KMS-11 (cell line): ENCODE measurements around the gene TMEM200B.

ENCODE experiments used
- H2AFZ ChIP-seq: fragments of 200-600 bp; sonication (generic); 2 replicates; pipeline ENCODE4 v1.6.1; 2016; ENCODE audit warnings: antibody characterized with exemption, mixed run types, low read depth
- H3K27ac ChIP-seq: fragments of 200-600 bp; sonication (generic); 2 replicates; pipeline ENCODE4 v1.6.1; 2016; ENCODE audit warnings: mild to moderate bottlenecking, mixed run types
- H3K27me3 ChIP-seq: fragments of 200-600 bp; sonication (generic); 2 replicates; pipeline ENCODE4 v1.6.1; 2017; ENCODE audit warnings: mild to moderate bottlenecking, low read depth, mixed run types, moderate library complexity; ENCODE audit not compliant: insufficient read depth
- H3K36me3 ChIP-seq: fragments of 200-600 bp; sonication (generic); 2 replicates; pipeline ENCODE4 v1.6.1; 2017; ENCODE audit warnings: mild to moderate bottlenecking, mixed run types; ENCODE audit not compliant: insufficient read depth
- H3K4me1 ChIP-seq: fragments of 200-600 bp; sonication (generic); 2 replicates; pipeline ENCODE4 v1.6.1; 2016; ENCODE audit warnings: mild to moderate bottlenecking, low read depth, mixed run types; ENCODE audit not compliant: poor library complexity, severe bottlenecking
- H3K4me2 ChIP-seq: fragments of 200-600 bp; sonication (generic); 2 replicates; pipeline ENCODE4 v1.7.0; 2016; ENCODE audit warnings: mild to moderate bottlenecking, mixed run types
- H3K4me3 ChIP-seq: fragments of 200-600 bp; sonication (generic); IDR thresholded peaks from 2 replicates; pipeline ENCODE4 v1.6.1; 2017; ENCODE audit warnings: low read depth, low read length, mixed read lengths; ENCODE audit not compliant: insufficient read depth
- H3K79me2 ChIP-seq: fragments of 200-600 bp; sonication (generic); 2 replicates; pipeline ENCODE4 v1.6.1; 2016; ENCODE audit warnings: low read depth, mixed run types; ENCODE audit not compliant: insufficient read depth
- H3K9ac ChIP-seq: fragments of 200-600 bp; sonication (generic); 2 replicates; pipeline ENCODE4 v1.6.1; 2016; ENCODE audit warnings: mild to moderate bottlenecking, mixed run types
- H4K20me1 ChIP-seq: fragments of 200-600 bp; sonication (generic); 2 replicates; pipeline ENCODE4 v1.6.1; 2016; ENCODE audit warnings: mild to moderate bottlenecking, mixed run types; ENCODE audit not compliant: insufficient read depth
- TF ChIP-seq, protein P1 (sequence below): fragments of 200-600 bp; sonication (generic); conservative IDR thresholded peaks from 2 replicates; pipeline ENCODE4 v1.6.1; 2017; ENCODE audit warnings: low read depth, mild to moderate bottlenecking, antibody characterized with exemption, low read length, moderate library complexity, mixed read lengths

Gene TMEM200B

DNA sequence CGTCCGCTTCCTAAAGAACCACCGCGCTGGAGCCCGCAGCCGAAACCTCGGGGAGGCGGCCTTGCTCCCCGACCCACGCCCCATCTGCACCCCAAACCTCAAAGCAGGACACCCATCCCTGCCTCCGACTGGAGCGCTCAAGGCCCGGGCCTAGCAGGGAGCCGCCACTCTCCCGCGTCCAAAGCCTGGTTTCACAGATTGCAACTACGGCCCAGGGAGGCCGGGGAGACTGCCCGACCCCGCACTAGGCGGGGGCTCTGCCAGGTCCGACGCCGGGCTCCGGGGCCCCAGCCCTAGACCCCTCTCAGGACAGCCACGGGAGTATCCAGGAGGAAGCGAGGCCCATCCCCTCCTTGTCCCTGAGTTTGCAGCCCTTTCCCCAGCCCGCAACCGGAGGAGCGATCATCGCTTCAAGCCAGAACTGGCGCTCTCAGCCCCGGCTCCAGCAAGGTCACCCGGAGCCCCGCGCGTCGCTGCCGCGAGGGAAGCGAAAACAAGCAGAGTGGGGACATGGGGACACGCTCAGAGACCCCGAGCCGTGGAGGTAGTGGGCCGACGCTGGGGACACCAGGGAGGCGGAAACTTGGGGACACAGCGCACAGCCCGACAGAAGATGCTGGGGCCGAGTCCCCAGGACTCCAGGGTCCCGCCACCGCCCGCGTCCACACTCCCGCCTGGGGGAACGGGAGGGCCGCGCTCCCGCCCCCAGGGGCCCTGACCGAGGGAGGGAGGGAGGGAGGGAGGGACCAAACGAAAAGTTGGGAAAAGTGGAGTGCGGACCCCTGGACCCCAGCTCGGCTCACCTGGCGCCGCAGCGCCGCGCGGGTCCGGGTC lies 433 bp downstream of the TMEM200B start:
- H2AFZ ChIP-seq: no peak overlapping the region
- H3K79me2 ChIP-seq: no peaks in the 10 kb centered on the region
- H3K27me3 ChIP-seq: no peaks in the 10 kb centered on the region
- H3K36me3 ChIP-seq: no peaks in the 10 kb centered on the region
- no peaks in the 10 kb centered on the region for H4K20me1 ChIP-seq
- no peak overlapping the region for H3K27ac ChIP-seq
- TF ChIP-seq, protein P1, sequence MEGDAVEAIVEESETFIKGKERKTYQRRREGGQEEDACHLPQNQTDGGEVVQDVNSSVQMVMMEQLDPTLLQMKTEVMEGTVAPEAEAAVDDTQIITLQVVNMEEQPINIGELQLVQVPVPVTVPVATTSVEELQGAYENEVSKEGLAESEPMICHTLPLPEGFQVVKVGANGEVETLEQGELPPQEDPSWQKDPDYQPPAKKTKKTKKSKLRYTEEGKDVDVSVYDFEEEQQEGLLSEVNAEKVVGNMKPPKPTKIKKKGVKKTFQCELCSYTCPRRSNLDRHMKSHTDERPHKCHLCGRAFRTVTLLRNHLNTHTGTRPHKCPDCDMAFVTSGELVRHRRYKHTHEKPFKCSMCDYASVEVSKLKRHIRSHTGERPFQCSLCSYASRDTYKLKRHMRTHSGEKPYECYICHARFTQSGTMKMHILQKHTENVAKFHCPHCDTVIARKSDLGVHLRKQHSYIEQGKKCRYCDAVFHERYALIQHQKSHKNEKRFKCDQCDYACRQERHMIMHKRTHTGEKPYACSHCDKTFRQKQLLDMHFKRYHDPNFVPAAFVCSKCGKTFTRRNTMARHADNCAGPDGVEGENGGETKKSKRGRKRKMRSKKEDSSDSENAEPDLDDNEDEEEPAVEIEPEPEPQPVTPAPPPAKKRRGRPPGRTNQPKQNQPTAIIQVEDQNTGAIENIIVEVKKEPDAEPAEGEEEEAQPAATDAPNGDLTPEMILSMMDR: no peak
- H3K4me2 ChIP-seq: no peak overlapping the region
- no peaks in the 10 kb centered on the region for H3K4me1 ChIP-seq
- no peak overlapping the region for H3K9ac ChIP-seq
- H3K4me3 ChIP-seq: no peak overlapping the region

DNA sequence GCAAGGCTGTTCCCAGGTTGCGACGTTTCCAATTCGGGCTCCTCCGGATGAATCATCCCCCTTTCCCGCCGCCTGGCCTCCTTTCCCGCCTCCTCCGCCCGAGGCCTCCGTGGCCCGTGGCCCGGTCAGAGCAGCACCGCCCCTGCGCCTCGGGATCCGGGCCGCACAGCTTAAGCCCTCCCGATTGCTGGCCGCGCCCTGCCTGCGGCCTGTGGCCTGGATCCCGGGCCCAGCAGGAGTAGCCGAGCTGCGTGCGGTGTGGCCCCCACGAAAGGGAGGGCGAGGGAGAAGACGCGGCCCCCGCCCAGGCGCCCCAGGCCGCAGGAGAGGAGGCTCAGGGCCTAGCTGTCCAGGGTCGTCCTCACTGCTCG lies 1.0 kb downstream of the TMEM200B start:
- Histone ChIP-seq H4K20me1 (no peaks in the 10 kb centered on the region), H3K27ac (no peak overlapping the region), H3K9ac (no peak overlapping the region), H3K4me1 (no peaks in the 10 kb centered on the region), H3K36me3 (peaks cover 3% of the 10 kb centered on the region; the same call in 1 of the 2 replicates), H3K27me3 (no peaks in the 10 kb centered on the region), H3K4me3 (no peak overlapping the region), H3K4me2 (no peak overlapping the region), H3K79me2 (no peaks in the 10 kb centered on the region), H2AFZ (no peak overlapping the region)
- TF ChIP-seq, protein P1: no peak

DNA sequence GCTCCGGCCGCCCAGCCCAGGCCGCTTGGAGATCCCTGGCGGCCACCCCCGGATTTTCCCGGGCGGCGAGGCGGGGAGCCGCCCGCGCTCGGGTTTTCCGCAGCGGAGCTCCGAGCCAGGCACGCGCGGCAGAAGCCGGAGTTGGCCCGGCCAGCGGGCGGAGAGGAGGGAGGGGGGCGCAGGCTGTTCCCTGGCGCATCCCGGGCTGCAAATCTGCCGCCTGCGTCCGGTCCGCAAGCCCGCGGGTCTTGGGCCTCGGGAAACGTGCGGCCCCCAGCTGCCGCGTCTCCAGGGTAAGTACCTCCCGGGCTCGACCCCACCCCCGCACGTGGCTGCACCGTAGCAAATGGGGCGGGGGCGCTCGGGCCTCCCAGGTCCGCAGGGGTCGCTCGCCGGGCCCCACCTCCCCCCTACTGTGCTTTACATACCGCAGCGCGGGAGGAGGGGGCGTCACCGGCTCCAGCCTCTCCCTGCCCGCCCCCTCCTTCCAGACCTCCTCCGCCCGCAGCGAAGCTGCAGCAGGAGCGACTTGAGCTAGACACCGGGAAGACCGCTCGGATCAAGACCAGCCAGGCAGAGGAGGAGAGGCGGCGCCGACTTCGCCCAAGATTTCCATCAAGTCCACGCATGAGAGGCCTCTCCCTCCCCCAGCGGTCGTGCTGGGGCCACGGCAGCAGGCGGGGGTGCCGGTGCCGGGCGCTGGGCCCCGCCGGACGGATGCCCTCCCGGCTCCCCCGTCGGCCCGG lies 1.6 kb downstream of the TMEM200B start:
- H3K27me3 ChIP-seq: no peaks in the 10 kb centered on the region
- H3K27ac ChIP-seq: no peak overlapping the region
- H2AFZ ChIP-seq: no peak overlapping the region
- H3K4me2 ChIP-seq: no peak overlapping the region
- H3K4me1 ChIP-seq: no peaks in the 10 kb centered on the region
- no peak overlapping the region for H3K9ac ChIP-seq
- H3K4me3 ChIP-seq: no peak overlapping the region
- H3K79me2 ChIP-seq: no peaks in the 10 kb centered on the region
- no peaks in the 10 kb centered on the region for H4K20me1 ChIP-seq
- H3K36me3 ChIP-seq: peaks cover 3% of the 10 kb centered on the region; the same call in 1 of the 2 replicates
- TF ChIP-seq, protein P1: no peak

DNA sequence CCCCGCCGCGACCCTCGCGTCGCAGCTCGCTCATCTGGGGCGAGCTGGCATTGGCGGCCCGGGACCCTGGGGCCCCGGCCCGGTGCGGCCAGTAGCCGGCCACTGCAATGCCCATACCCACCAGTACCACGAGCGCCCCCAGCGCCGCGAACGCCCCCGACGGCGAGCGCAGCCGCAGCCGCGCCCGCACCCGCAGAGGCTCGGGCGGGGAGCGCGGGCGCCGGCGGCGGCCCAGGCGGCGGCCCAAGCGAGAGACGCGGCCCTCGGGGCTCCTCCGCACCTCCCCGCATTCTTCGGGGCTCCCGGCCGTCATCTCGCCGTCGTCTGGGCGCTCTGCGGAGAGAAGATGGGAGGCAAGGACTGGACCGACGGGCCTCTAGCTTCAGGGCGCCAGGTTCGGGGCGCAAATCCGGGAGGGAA lies 2.2 kb downstream of the TMEM200B start:
- Histone ChIP-seq H3K27me3 (no peaks in the 10 kb centered on the region), H3K4me3 (no peak overlapping the region), H3K4me1 (no peaks in the 10 kb centered on the region), H3K27ac (no peak overlapping the region), H3K9ac (no peak overlapping the region), H3K79me2 (no peaks in the 10 kb centered on the region), H4K20me1 (no peaks in the 10 kb centered on the region), H3K36me3 (peaks cover 3% of the 10 kb centered on the region; the same call in 1 of the 2 replicates), H2AFZ (no peak overlapping the region), H3K4me2 (no peak overlapping the region)
- TF ChIP-seq, protein P1: no peak
